Uterus (tissue), 4 donors: ENCODE measurements around the gene PROX1. TPM values are rescaled to one million over a fixed set of nuclear protein-coding genes. Genes with fewer than 3 reads are reported as not detected.

Source experiments
- DNase-seq, 2 donors: peaks; one replicate each; pipeline ENCODE4 v3.0.0-alpha.2; 2019 to 2020
- H3K27ac ChIP-seq, 2 donors: fragments of 200-600 bp; sonication (generic); 1 replicate in 1 of 2; 2 replicates in 1 of 2; pipeline ENCODE4 v1.5.1; 2016 to 2018
- H3K27me3 ChIP-seq, 2 donors: fragments of 200-600 bp; sonication (generic); one replicate each; pipeline ENCODE4 v1.5.1; 2018 to 2019; ENCODE audit warnings: control low read depth in 1 of 2
- H3K36me3 ChIP-seq, 2 donors: fragments of 200-600 bp; sonication (generic); one replicate each; pipeline ENCODE4 v1.5.1; 2019; ENCODE audit warnings: control low read depth in 1 of 2
- H3K4me1 ChIP-seq, 2 donors: fragments of 200-600 bp; sonication (generic); one replicate each; pipeline ENCODE4 v1.5.1; 2018 to 2019; ENCODE audit warnings: control low read depth in 1 of 2
- H3K4me3 ChIP-seq, 2 donors: fragments of 200-600 bp; sonication (generic); 1 replicate in 1 of 2; 2 replicates in 1 of 2; pipeline ENCODE4 v1.5.1; 2018 to 2019; ENCODE audit warnings: mild to moderate bottlenecking in 1 of 2
- H3K9me3 ChIP-seq, 2 donors: fragments of 200-600 bp; sonication (generic); one replicate each; pipeline ENCODE4 v1.5.1; 2019; ENCODE audit warnings: control low read depth in 1 of 2
- POLR2A ChIP-seq, 2 donors: fragments of 450-650 bp; IDR thresholded peaks; one replicate each; pipeline ENCODE4 v1.6.1; 2016; ENCODE audit warnings: antibody characterized with exemption in 2 of 2, mild to moderate bottlenecking in 1 of 2, moderate library complexity in 1 of 2
- intact Hi-C: fragments of 100-400 bp; cut with DNase I; formaldehyde crosslinking; loops from one replicate; pipeline ENCODE4 v1.15.1; 2023; ENCODE audit warnings: low total_unique reads
- total RNA-seq, 4 donors: library from RNA; depleted of rRNA in 3 of 4; stranded (reverse); fragments of >200 nt in 3 of 4; gene quantifications; one replicate each; pipeline versions ENCODE4 v1.1.0 to v1.2.4, GENCODE V29; 2014 to 2023
- TF ChIP-seq, protein P1 (sequence below), 4 experiments: fragments of 200-600 bp in 2 of 4; fragments of 450-650 bp in 2 of 4; sonication (generic) in 2 of 4; IDR thresholded peaks; one replicate each; pipeline ENCODE4 v1.5.1; 2016 to 2019; ENCODE audit warnings: antibody characterized with exemption in 4 of 4, mild to moderate bottlenecking in 2 of 4, moderate library complexity in 1 of 4
- donor health status: DM: yes; HTN: yes; CAD: no.

PROX1 gene
- total RNA-seq, 4 donors from 2014 or later, result 3.8 to 7.9 (median 4.1) TPM

- DNase-seq, result no peak
- Histone ChIP-seq H3K36me3 (no peaks in the 10 kb centered on the region), H3K4me3 (no peak overlapping the region), H3K27ac (no peak overlapping the region), H3K27me3 (no peaks in the 10 kb centered on the region), H3K9me3 (no peaks in the 10 kb centered on the region), H3K4me1 (no peaks in the 10 kb centered on the region)
- intact Hi-C loops, result no loop called here
- TF ChIP-seq POLR2A (IDR thresholded peaks at IDR 0.05), result no peak
- TF ChIP-seq, protein P1, sequence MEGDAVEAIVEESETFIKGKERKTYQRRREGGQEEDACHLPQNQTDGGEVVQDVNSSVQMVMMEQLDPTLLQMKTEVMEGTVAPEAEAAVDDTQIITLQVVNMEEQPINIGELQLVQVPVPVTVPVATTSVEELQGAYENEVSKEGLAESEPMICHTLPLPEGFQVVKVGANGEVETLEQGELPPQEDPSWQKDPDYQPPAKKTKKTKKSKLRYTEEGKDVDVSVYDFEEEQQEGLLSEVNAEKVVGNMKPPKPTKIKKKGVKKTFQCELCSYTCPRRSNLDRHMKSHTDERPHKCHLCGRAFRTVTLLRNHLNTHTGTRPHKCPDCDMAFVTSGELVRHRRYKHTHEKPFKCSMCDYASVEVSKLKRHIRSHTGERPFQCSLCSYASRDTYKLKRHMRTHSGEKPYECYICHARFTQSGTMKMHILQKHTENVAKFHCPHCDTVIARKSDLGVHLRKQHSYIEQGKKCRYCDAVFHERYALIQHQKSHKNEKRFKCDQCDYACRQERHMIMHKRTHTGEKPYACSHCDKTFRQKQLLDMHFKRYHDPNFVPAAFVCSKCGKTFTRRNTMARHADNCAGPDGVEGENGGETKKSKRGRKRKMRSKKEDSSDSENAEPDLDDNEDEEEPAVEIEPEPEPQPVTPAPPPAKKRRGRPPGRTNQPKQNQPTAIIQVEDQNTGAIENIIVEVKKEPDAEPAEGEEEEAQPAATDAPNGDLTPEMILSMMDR (IDR thresholded peaks at IDR 0.05), result no peak
These were observed 16.2 kb downstream of the PROX1 start for GRCh38 chr1:214004014-214004413.

GRCh38 chr1:214004795-214005194, 17.0 kb downstream of the PROX1 start:
- Histone ChIP-seq H3K4me3 (no peak overlapping the region), H3K9me3 (no peaks in the 10 kb centered on the region), H3K27me3 (no peaks in the 10 kb centered on the region), H3K4me1 (no peaks in the 10 kb centered on the region), H3K36me3 (no peaks in the 10 kb centered on the region), H3K27ac (no peak overlapping the region)
- intact Hi-C loops, result no loop called here
- TF ChIP-seq POLR2A (IDR thresholded peaks at IDR 0.05), result no peak
- TF ChIP-seq, protein P1 (IDR thresholded peaks at IDR 0.05), result no peak
- DNase-seq, result no peak

GRCh38 chr1:214005708-214006107, 17.9 kb downstream of the PROX1 start:
- DNase-seq, result no peak
- no peaks in the 10 kb centered on the region for H3K9me3 ChIP-seq
- no peak overlapping the region for H3K4me3 ChIP-seq
- intact Hi-C loops, result no loop called here
- no peaks in the 10 kb centered on the region for H3K4me1 ChIP-seq
- H3K36me3 ChIP-seq, result no peaks in the 10 kb centered on the region
- TF ChIP-seq POLR2A (IDR thresholded peaks at IDR 0.05), result no peak
- TF ChIP-seq, protein P1 (IDR thresholded peaks at IDR 0.05), result no peak
- H3K27me3 ChIP-seq, result no peaks in the 10 kb centered on the region
- H3K27ac ChIP-seq, result no peak overlapping the region

- no peaks in the 10 kb centered on the region for H3K36me3 ChIP-seq
- intact Hi-C loops, result no loop called here
- no peak overlapping the region for H3K4me3 ChIP-seq
- no peaks in the 10 kb centered on the region for H3K9me3 ChIP-seq
- DNase-seq, result no peak
- H3K27me3 ChIP-seq, result no peaks in the 10 kb centered on the region
- H3K27ac ChIP-seq, result no peak overlapping the region
- TF ChIP-seq, protein P1 (IDR thresholded peaks at IDR 0.05), result no peak
- TF ChIP-seq POLR2A (IDR thresholded peaks at IDR 0.05), result no peak
- no peaks in the 10 kb centered on the region for H3K4me1 ChIP-seq
These were observed 19.1 kb downstream of the PROX1 start for GRCh38 chr1:214006845-214007244.

DNA sequence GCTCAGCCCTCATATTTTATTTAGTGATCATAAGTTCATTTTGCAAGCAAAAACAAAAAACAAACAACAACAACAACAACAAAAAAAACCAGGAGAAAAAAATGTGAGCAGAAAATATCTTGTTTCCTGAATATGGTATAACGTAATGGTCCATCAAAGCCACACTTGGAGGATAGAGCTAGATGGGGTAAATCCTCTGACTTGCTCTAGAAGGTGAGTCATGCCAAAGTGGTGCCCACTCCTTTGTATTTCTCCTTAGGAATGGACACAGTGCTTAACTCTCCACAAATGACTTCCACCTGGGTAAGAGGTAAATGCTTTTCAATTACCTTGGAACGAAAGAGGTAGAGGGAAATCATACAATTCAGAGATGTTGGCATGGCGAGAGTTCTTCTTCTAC, 20.6 kb downstream of the PROX1 start:
- no peak overlapping the region for H3K4me3 ChIP-seq
- no peaks in the 10 kb centered on the region for H3K9me3 ChIP-seq
- TF ChIP-seq, protein P1 (IDR thresholded peaks at IDR 0.05), result no peak
- TF ChIP-seq POLR2A (IDR thresholded peaks at IDR 0.05), result no peak
- no peaks in the 10 kb centered on the region for H3K27me3 ChIP-seq
- no peaks in the 10 kb centered on the region for H3K4me1 ChIP-seq
- intact Hi-C loops, result no loop called here
- no peaks in the 10 kb centered on the region for H3K36me3 ChIP-seq
- H3K27ac ChIP-seq, result no peak overlapping the region
- no peak for DNase-seq
